ENCODE results near the gene ABCC11.
"Not testable (repeated sequence)": the region's sequence is repeated elsewhere in the genome, so short reads cannot be mapped to it uniquely, and the experiment has no call there.

Gene ABCC11

DNA sequence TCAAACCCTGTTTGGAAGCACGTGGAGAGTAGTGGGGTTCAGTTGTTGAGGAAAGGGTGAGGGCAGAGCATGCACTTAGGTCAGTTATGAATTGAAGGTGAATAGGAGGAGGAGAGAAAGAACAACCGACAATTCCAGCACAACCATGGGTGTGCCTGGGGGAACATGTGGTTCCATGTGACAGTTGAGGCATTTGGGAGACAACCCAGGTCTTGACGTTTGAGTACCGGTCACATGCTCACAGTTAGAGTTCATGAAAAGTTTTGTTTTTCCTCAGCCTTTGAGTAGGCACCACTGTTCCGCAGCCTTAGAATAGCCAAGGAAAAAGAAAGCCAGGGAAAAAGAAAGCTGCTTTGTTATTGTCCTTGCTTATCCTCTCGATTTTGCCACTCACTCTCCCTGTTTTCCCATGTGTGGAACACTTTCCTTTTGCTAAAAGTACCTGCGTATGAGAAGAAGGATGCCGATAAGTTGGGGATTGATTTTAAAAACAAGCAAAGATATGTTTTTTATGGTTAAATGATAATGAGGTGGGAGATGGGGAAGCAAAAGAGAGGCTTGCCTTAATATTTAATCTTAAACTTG, 25.6 kb upstream of the ABCC11 start:
- Mint-ChIP-seq H3K27ac (no peak overlapping the region), H3K4me3 (no peak overlapping the region), H3K27me3 (ENCODE audit: low read depth) (no peaks in the 10 kb centered on the region), H3K9me3 (no peaks in the 10 kb centered on the region), H3K4me1 (ENCODE audit: low read depth) (peaks cover 2% of the 10 kb centered on the region), H3K36me3 (ENCODE audit: low read depth) (peaks cover 15% of the 10 kb centered on the region)

DNA sequence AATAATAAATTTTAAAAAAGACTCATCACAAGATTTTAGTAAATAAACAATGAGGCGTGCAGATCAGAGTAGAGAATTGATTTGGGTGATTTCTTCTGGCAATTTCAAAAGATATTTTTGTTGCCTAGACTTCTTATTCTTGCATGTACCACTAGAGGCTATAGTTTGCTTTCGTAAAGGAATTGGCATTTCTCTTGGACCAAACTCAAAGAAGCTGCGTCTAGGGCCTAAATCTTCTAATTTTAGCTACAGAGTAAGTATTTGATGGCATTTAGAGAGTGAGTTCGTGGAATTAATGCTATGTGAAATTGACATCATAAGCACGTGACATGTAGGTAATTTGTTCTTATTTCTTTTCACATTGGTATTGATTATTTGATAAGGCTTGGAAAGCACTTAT, 24.4 kb upstream of the ABCC11 start:
- Mint-ChIP-seq H3K36me3 (ENCODE audit: low read depth) (peaks cover 10% of the 10 kb centered on the region), H3K9me3 (no peaks in the 10 kb centered on the region), H3K27me3 (ENCODE audit: low read depth) (no peaks in the 10 kb centered on the region), H3K4me1 (ENCODE audit: low read depth) (peaks cover 5% of the 10 kb centered on the region), H3K27ac (no peak overlapping the region), H3K4me3 (no peak overlapping the region)

DNA sequence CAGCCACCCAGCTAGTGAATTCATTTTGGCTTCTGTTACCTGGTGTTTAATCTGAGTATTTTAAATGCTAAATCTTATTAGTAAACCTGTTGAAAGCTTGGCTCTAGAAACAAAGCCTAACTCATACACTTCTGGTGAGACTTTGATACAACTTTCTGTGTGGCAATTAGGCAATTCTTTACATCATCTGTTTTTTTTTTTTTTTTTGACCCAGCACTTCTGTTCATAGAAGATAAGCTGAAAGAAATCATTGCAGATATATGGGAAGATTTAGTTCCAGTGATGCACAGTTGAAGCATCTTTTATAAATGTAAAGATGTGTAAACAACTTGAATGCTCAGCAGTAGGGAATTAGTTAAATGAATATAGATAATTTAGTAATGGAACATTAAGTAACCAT, 21.7 kb upstream of the ABCC11 start:
- H3K27ac Mint-ChIP-seq: peak overlapping the region; percentile 26
- peaks cover 18% of the 10 kb centered on the region for H3K36me3 Mint-ChIP-seq (ENCODE audit: low read depth)
- no peak overlapping the region for H3K4me3 Mint-ChIP-seq
- no peaks in the 10 kb centered on the region for H3K9me3 Mint-ChIP-seq
- H3K4me1 Mint-ChIP-seq (ENCODE audit: low read depth): peaks cover 4% of the 10 kb centered on the region
- no peaks in the 10 kb centered on the region for H3K27me3 Mint-ChIP-seq (ENCODE audit: low read depth)

DNA sequence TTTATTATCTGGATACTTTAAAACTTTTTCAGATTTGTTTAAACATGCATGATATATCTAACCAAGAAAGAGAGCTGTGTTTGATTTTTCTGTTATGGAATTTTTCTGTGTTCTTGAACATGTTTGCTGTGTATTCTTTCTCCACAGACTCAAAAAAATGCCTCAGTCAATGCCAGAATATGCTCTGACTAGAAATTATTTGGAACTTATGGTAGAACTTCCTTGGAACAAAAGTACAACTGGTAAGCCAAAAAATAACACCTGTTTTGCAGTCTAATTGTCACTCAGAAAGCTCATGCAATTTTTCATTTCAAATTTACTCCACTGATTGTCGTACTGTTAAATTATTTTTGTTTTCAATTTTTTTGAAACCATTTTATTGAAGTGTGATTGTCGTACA, 15.3 kb upstream of the ABCC11 start:
- no peaks in the 10 kb centered on the region for H3K27me3 Mint-ChIP-seq (ENCODE audit: low read depth)
- H3K36me3 Mint-ChIP-seq (ENCODE audit: low read depth): peaks cover 46% of the 10 kb centered on the region
- H3K9me3 Mint-ChIP-seq: peaks cover 4% of the 10 kb centered on the region
- no peak overlapping the region for H3K27ac Mint-ChIP-seq
- H3K4me3 Mint-ChIP-seq: no peak overlapping the region
- H3K4me1 Mint-ChIP-seq (ENCODE audit: low read depth): peaks cover 3% of the 10 kb centered on the region

DNA sequence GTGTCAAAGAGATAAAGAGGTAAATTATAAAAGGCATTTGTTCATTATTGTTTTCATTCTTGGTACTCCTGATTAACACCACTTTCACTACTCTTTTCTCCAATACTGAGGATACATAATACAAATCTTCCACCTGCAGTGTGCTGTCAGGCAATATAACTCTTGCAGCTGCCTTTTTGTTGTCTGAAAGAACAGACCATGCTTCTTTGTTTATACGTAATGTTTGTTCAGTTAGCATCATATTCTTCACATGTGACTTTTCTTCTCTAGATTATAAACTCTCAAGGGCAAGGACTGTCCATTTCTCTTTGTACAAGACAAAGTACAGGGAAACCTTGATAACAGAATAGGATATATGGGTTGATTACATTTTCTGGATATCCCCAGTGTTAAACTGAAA, 14.2 kb upstream of the ABCC11 start:
- no peak overlapping the region for H3K4me3 Mint-ChIP-seq
- H3K4me1 Mint-ChIP-seq (ENCODE audit: low read depth): peaks cover 2% of the 10 kb centered on the region
- no peaks in the 10 kb centered on the region for H3K27me3 Mint-ChIP-seq (ENCODE audit: low read depth)
- no peak overlapping the region for H3K27ac Mint-ChIP-seq
- peaks cover 4% of the 10 kb centered on the region for H3K9me3 Mint-ChIP-seq
- peaks cover 47% of the 10 kb centered on the region for H3K36me3 Mint-ChIP-seq (ENCODE audit: low read depth)

DNA sequence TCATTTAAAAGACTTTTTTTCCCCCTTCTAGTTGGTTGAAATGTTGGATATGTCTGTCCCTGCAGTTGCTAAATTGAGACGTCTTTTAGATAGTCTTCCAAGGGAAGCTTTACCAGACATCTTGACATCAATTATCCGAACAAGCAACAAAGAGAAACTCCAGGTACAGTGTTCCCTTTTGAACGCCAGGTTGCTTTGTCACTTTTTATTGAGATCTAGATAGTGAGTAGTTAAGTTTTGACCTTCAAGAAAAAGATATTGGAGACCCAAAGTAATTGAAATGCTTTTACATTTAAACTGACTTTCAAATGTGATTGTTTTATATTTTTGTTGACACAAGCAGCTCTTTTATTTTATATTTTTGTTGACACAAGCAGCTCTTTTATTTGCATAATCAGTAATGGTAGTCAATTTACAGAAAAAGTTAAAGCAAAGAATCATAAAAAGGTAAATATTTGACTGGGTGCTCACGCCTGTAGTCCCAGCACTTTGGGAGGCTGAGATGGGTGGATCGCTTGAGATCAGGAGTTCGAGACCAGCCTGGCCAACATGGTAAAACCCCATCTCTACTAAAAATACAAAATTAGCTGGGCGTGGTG, 9.3 kb upstream of the ABCC11 start:
- Mint-ChIP-seq H3K4me1 (ENCODE audit: low read depth) (peaks cover 1% of the 10 kb centered on the region), H3K27ac (no peak overlapping the region), H3K27me3 (ENCODE audit: low read depth) (no peaks in the 10 kb centered on the region), H3K4me3 (no peak overlapping the region), H3K9me3 (no peaks in the 10 kb centered on the region), H3K36me3 (ENCODE audit: low read depth) (peaks cover 33% of the 10 kb centered on the region)

DNA sequence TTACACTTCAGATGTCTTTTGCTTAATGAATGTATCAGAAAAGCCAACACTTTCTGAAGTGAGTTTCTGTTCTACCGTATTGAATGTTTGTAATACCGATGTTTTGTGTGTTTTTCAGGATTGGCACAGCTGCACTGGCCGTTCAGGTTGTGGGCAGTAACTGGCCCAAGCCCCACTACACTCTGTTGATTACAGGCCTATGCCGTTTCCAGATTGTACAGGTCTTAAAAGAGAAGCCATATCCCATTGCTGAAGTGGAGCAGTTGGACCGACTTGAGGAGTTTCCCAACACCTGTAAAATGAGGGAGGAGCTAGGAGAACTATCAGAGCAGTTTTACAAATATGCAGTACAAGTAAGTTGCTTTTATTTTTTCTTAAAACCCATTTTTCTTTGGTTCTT, 4.7 kb upstream of the ABCC11 start:
- Mint-ChIP-seq H3K9me3 (no peaks in the 10 kb centered on the region), H3K27ac (no peak overlapping the region), H3K4me3 (no peak overlapping the region), H3K36me3 (ENCODE audit: low read depth) (peaks cover 17% of the 10 kb centered on the region), H3K27me3 (ENCODE audit: low read depth) (no peaks in the 10 kb centered on the region), H3K4me1 (ENCODE audit: low read depth) (peaks cover 10% of the 10 kb centered on the region)

DNA sequence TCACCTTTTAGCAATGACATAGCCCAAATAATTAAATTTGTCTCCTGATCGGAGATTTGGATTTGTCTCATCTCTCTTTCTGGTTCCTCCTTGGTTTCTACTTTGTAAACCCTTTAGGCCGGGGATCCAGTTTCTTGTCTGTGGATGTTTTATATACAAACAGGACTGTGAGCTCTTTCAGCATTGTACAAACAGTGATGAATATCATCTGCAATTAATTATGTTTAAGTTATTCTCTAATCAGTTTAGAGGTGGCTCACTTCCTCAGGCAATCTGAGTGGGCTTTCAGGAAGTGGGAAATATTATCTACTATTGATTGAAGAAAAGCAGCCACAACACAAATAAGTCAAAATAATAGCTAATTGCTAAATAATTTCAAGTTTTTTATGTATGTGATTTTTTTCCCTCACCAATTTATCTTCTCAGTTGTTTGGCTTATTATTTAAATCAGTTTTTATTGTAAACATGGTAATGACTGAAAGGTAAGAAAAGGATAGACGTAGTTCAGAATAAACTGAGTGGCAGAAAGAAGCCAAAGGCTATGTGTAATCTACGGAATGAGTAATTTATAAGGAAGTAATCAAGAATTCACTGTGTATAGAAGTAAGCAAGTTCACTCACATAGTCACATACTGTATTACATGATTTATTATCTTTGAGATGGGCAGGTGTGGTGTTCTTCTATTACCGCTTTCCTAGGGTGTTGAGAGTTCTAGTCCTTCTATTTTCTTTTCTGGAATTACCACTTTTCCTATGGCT, 3.4 kb upstream of the ABCC11 start:
- no peaks in the 10 kb centered on the region for H3K27me3 Mint-ChIP-seq (ENCODE audit: low read depth)
- no peaks in the 10 kb centered on the region for H3K9me3 Mint-ChIP-seq
- H3K27ac Mint-ChIP-seq: no peak overlapping the region
- no peak overlapping the region for H3K4me3 Mint-ChIP-seq
- peaks cover 15% of the 10 kb centered on the region for H3K36me3 Mint-ChIP-seq (ENCODE audit: low read depth)
- peaks cover 21% of the 10 kb centered on the region for H3K4me1 Mint-ChIP-seq (ENCODE audit: low read depth)

DNA sequence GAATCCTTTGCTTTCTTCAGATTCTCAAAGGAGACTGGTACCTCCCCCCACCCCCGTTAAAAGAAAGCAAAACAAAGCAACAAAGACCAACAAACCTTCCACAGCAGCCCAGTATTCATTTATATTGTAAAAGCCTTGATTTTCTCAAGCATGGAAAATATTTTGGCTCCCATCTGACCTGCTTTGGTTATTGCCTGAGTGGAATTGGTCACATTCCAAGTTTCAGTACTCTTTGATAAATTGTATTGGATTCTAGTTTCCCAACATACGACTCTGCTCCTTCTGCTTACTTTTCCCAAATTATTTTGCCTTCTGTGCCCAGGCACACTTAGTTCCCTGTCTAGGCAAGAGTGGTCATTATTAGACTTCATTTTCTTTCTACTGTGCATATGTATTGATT, 1.3 kb downstream of the ABCC11 start:
- Mint-ChIP-seq H3K27ac (no peak overlapping the region), H3K4me3 (peak overlapping the region; percentile 97), H3K4me1 (ENCODE audit: low read depth) (peaks cover 26% of the 10 kb centered on the region), H3K36me3 (ENCODE audit: low read depth) (peaks cover 10% of the 10 kb centered on the region), H3K9me3 (peaks cover 4% of the 10 kb centered on the region), H3K27me3 (ENCODE audit: low read depth) (no peaks in the 10 kb centered on the region)

DNA sequence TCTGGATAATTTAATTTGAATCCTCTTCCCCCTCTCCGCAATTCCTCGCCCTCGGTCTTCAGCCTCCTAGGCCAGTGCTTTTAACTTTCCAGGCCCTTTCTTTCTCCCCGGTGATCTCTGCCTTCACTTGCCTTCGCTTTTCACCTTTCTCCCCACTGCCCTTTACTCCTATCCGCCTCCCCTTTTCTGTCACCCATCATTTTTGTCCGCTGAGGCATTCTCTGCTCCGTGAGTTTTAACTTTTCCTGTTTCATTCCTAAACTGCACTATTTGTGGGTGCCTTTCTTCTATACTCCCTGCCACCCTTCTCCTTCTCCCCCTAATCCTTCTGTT, 2.5 kb downstream of the ABCC11 start:
- Mint-ChIP-seq H3K27me3 (ENCODE audit: low read depth) (no peaks in the 10 kb centered on the region), H3K27ac (peak overlapping the region; percentile 91), H3K9me3 (peaks cover 10% of the 10 kb centered on the region), H3K4me1 (ENCODE audit: low read depth) (peaks cover 23% of the 10 kb centered on the region), H3K36me3 (ENCODE audit: low read depth) (peaks cover 8% of the 10 kb centered on the region), H3K4me3 (peak overlapping the region; percentile 97)

DNA sequence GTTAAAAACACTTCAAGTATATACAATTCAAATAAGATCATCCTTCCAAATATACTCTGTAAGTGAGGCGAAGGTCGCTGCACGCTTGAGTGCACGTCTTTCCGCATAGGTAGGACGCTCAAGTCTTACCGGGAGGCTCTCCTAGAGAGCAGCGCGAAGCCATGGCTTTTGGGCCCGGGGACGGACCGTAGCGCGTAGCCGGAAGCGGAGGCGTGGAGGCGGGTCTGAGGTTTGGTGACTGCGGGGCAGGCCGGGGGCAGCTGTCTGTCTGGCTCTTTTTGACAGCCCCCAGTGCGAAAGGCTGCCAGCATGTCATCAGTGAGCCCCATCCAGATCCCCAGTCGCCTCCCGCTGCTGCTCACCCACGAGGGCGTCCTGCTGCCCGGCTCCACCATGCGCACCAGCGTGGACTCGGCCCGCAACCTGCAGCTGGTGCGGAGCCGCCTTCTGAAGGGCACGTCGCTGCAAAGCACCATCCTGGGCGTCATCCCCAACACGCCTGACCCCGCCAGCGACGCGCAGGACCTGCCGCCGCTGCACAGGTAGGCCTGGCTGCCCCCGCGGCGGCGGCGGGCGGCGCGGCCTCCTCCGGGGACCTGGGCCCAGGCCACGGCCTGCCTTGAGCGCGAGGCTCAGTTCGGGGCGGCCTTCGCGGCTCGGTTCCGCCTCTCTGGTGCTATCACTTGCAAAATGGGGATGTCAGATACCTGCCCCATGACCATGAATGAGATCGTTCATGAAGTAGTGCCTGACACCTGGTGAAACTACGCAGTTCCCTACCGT, 3.1 kb downstream of the ABCC11 start, which contains the start of gene LONP2:
LONP2 (plus strand) TSS at position 221 of the 783 bp plus-strand sequence; CDS start at position 310, 89 bp downstream.
- Mint-ChIP-seq H3K4me3 (peak within 1 kb of the TSS; percentile 97), H3K9me3 (peaks cover 15% of the 10 kb centered on the region), H3K27ac (peak within 1 kb of the TSS; percentile 91), H3K36me3 (ENCODE audit: low read depth) (peaks cover 8% of the 10 kb centered on the region), H3K4me1 (ENCODE audit: low read depth) (peaks cover 23% of the 10 kb centered on the region), H3K27me3 (ENCODE audit: low read depth) (no peaks in the 10 kb centered on the region)

DNA sequence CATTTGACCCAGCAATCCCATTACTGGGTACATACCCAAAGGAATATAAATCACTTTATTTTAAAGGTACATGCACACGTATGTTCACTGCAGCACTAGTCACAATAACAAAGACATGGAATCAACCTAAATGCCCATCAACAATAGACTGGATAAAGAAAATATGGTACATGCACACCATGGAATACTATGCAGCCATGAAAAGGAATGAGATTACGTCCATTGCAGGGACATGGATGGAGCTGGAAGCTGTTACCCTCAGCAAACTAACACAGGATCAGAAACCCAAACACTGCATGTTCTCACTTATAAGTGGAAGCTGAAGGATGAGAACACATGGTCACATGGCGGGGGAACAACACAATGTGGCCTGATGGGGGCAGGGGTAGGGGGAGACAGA, 7.2 kb downstream of the ABCC11 start:
- H3K4me3 Mint-ChIP-seq; H3K4me1 Mint-ChIP-seq (ENCODE audit: low read depth); H3K36me3 Mint-ChIP-seq (ENCODE audit: low read depth); H3K27ac Mint-ChIP-seq; H3K27me3 Mint-ChIP-seq (ENCODE audit: low read depth): not testable (repeated sequence)
- peaks cover 15% of the 10 kb centered on the region for H3K9me3 Mint-ChIP-seq

DNA sequence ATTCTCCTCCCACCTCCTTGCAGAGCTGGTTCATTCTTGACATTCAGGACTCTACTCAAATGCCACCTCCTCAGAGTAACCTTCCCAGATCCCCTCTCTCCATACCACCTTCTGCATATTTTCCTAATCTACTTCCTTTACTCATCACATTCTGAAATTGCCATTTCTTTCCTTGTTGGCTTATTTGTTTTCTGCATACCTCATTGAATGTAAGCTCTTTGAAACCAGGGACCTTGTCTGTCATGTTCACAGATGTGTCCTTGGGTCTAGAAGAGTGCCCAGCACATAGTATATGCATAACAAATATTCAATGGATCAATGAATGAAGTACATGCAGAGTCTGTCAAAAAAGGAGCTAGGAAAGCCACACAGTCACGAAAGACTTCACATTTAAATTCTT, 11.1 kb downstream of the ABCC11 start:
- Mint-ChIP-seq H3K4me3 (no peak overlapping the region), H3K27me3 (ENCODE audit: low read depth) (no peaks in the 10 kb centered on the region), H3K9me3 (peaks cover 13% of the 10 kb centered on the region), H3K4me1 (ENCODE audit: low read depth) (peaks cover 17% of the 10 kb centered on the region), H3K36me3 (ENCODE audit: low read depth) (no peaks in the 10 kb centered on the region), H3K27ac (no peak overlapping the region)

DNA sequence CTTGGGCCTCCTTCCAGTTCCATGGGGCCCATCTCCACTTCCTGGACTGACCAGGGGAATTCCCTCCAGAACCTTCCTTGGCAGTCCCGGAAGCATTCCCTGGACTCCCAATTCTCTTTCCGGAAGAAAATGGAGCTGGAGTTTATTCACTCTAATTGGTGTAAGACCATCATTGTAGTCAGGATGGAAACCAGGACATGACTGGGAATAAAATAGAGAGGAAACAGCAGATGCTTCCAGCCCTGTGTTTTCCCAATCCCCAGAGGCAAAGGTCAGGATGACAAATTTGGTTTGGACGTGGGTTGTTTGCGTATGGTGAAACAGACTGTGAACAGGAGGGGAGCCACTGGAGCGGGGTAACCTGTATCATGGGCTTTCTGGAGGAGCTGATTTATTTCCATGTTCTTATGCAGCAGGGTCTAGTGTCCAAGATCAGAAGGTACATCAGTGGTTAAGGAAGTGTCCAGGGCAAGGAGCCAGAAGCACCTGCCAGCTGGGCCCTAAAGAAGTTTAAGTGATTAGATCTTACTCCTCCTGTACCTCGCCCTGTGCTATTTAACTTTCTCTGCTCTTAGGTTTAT, 11.7 kb downstream of the ABCC11 start:
- Mint-ChIP-seq H3K4me1 (ENCODE audit: low read depth) (peaks cover 19% of the 10 kb centered on the region), H3K9me3 (peaks cover 10% of the 10 kb centered on the region), H3K27ac (no peak overlapping the region), H3K36me3 (ENCODE audit: low read depth) (no peaks in the 10 kb centered on the region), H3K4me3 (no peak overlapping the region), H3K27me3 (ENCODE audit: low read depth) (no peaks in the 10 kb centered on the region)

Data from T-helper 1 cell treated with Interleukin-12 subunit alpha and Interleukin-12 subunit beta and Interleukin-4 antibody, amounts not matched to agents 30 μg/mL and 1 μg/mL, for 36 hours (primary cell).